Left renal pelvis (tissue), 4 donors: ENCODE measurements around the gene PCK1. TPM values are rescaled to one million over a fixed set of nuclear protein-coding genes. Genes with fewer than 3 reads are reported as not detected.

ENCODE experiments used
- DNase-seq, 4 donors: peaks; one replicate each; pipeline ENCODE4 v3.0.0-alpha.2; 2013; ENCODE audit warnings: low read depth in 4 of 4, low spot score in 3 of 4
- polyA plus RNA-seq, 4 donors: library from polyadenylated mRNA; unstranded; fragments of 120-200 nt; gene quantifications; one replicate each; pipeline ENCODE4 v1.2.1, GENCODE V29; 2013; ENCODE audit not compliant: insufficient read length in 4 of 4

PCK1 gene
- polyA plus RNA-seq, 4 donors, result 2.5 to 17.8 (median 7.7) TPM

DNA sequence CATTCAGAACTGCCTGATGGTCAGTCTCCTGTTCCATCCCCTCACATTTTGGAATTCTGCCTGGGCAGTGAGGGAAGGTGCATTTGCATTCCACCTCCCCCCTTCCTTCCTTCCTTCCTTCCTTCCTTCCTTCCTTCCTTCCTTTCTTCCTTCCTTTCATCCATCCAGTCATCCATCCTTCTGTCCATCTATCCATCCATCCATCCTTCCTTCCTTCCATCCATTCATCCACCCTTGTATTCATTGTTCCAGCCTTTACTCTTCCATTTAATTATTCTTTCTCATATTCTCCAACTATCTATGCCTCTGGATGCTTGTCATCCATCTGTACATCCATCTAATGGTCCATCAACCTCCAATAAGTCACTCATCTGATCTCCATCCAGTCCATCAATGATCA, 14.0 kb downstream of the PCK1 start:
- no peak for DNase-seq

GRCh38 chr20:57576002-57576401, 15.1 kb downstream of the PCK1 start:
- no peak for DNase-seq

- no peak for DNase-seq
Measured at GRCh38 chr20:57576617-57577550, 16.0 kb downstream of the PCK1 start.

- no peak for DNase-seq
Measured at GRCh38 chr20:57577679-57578475, 17.0 kb downstream of the PCK1 start.

DNA sequence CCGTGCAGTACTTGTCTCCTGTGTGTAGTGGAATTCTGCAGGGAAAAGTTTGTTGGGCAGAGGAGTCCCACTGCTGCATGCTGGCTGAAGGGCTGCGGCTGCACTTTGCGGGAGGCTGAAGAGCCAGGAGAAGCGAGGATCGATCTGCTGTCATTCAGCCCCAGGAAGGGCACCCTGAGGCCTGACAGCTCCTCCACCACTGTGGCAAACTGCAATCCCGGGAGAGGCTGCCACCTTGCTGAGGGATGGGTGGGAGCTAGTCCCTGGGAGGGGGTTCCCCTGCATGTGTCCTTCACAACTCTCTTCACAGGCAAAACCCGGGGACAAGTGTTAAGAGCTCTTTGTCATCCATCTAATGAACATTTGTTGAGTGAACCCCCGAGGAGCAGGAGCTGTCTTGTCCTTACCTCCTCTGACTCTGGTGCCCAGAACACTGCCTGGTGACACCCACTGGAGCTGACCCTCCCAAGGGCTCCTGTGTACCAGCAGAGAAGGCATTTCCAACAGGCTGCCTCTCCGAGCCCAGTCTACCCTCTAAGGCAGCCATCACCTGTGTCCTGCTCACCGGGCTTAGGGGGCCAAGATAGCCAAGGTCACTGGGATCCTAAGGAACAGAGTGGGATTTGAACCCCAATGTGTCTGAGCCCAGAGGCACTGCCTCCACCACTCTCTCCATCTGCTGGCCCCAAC, 17.7 kb downstream of the PCK1 start:
- no peak for DNase-seq

GRCh38 chr20:57579331-57579897, 18.5 kb downstream of the PCK1 start:
- DNase-seq, result no peak

DNA sequence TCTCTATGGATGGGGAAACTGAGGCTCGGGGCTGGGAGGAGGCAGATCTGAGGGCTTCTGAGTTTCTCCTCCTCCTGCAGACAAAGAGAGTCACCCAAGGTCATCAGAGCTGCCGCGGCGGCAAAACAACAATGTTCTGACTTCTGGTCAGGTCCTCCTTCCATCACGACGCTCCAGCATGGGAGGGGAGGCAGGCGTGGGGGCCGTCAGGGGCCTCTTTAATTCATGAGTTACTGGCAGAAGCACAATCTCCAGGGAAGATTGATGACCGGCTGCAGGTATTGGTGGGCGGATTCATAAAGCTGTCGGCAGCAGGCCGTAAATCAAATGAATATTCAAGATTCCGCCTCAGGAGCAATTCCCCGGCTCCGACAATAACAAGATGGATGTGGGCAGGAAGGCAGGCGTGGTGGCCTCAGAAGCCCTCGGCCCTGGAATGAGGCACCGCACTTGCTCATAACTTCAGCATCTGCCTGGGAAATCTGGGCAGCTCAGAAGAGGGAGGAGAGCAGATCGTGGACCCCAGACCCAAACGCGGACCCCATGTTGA, 19.1 kb downstream of the PCK1 start:
- no peak for DNase-seq

- DNase-seq, result no peak
Measured at GRCh38 chr20:57580478-57581201, 19.7 kb downstream of the PCK1 start.

GRCh38 chr20:57581202-57582028, 20.5 kb downstream of the PCK1 start:
- DNase-seq, result no peak

- DNase-seq, result no peak
Measured at GRCh38 chr20:57582029-57582378, 21.1 kb downstream of the PCK1 start.

- DNase-seq, result no peak
Measured at GRCh38 chr20:57582432-57583288, 21.8 kb downstream of the PCK1 start.

DNA sequence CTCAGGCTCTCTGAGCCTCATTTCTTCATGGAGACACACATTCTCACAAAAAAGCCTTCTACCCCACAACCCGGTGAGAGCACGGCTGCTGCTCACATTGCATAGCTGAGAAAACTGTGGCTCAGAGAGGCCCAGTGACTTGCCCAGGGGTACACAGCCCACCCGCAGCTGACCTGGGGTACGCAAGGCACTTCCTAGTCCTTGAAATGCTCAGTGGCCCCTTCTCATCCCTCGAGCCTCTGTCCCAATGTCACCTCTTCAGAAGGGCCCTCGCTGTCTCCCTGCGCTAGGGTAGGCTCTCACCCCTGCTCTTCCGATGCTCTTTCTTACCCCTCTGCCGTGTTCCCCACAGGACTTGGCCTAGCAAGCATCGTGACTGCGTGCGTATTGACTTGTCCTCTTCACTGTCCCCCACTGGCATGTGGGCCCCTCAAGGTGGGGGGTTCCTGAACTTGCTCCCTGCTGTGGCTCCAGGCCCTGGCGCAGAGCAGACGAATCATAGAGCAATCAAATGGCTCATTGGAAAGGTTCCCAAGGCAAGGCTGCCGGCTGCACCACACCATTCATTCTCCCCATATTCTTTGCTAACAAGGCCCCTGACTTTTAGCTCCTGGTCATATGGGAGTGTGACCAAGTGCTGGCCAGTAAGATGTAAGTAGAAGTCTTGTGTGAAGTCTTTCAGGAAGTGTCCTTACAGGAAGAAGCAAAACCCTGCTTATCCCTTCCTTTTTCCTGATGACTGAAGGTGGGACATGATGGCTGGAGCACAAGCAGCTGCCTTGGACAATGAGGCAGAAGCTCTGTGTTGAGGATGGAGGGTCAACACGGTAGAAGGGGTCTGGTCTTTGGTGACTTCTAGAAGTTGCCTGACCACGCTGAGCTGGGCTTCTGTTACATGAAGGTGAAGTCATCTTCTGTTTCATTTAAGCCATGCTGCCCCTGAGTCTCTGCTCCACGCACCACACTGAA, 22.7 kb downstream of the PCK1 start:
- no peak for DNase-seq

- DNase-seq, result no peak
Measured at GRCh38 chr20:57584768-57585461, 24.0 kb downstream of the PCK1 start.

DNA sequence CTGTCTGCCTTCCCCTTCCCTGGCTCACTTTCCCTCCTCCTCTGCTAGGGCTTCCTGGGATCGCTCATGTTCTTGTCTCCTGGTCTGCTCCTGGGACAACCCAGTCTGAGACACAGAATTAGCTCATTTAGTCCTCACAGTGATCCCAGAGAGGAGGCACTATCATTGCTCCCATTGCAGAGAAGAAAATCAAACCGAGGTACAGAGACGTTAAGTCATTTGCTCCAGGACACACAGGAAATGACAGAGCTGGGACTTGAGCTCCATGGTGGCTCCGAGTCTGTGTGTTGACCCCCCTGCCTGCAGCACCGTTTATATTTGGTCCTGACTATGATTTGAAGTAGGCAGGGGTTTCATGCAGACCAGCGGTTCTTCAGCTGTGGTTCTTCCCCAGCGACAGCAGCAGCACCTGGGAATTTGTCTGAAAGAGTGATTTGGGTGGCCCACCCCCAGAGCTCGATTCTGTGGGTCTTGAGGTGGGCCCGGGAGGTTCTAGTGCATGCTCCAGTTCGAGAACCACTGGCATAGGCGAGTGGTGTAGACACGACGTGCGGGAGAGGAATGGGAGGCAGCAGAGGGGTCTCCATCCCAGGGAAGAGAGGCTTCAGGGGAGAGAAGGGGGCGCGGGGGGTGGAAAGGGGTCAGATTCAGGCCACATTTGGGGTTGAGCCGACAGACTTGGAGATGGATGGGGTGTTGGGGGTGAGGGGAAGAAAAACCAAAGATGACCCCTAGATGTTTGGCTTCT, 24.7 kb downstream of the PCK1 start:
- no peak for DNase-seq

GRCh38 chr20:57586370-57586793, 25.5 kb downstream of the PCK1 start:
- no peak for DNase-seq

- DNase-seq, result no peak
Measured at GRCh38 chr20:57586943-57587277, 26.0 kb downstream of the PCK1 start.
